K562 (cell line): ENCODE data around the gene HOGA1. TPM values are rescaled to one million over a fixed set of nuclear protein-coding genes. Genes with fewer than 3 reads are reported as not detected.

Source experiments
- ARID3A ChIP-seq: IDR thresholded peaks from 2 replicates; pipeline ENCODE4 v1.6.1; 2012; ENCODE audit warnings: low read depth, low read length, improper control_type of control experiment, borderline replicate concordance
- CBX5 ChIP-seq: IDR thresholded peaks from 2 replicates; pipeline ENCODE4 v1.6.1; 2014; ENCODE audit warnings: low read depth, borderline replicate concordance
- E2F1 ChIP-seq: sonication (generic); formaldehyde crosslinking; IDR thresholded peaks from 2 replicates; pipeline ENCODE4 v1.8.1; 2023; ENCODE audit warnings: mild to moderate bottlenecking, missing genetic modification reagents, moderate library complexity
- LARP7 ChIP-seq: fragments of 450-650 bp; IDR thresholded peaks from 2 replicates; pipeline ENCODE4 v1.6.1; 2016
- MLLT1 ChIP-seq, 2 experiments: fragments of 450-650 bp; IDR thresholded peaks; 2 replicates each; pipeline ENCODE4 v1.6.1; 2016
- MTF1 ChIP-seq: fragments of 250-450 bp; sonication (Bioruptor Pico); IDR thresholded peaks from 2 replicates; pipeline ENCODE4 v1.9.0; 2021; ENCODE audit warnings: moderate library complexity, mild to moderate bottlenecking, inconsistent platforms, borderline replicate concordance
- NFE2 ChIP-seq: IDR thresholded peaks from 2 replicates; pipeline ENCODE4 v1.6.1; 2014; ENCODE audit warnings: antibody characterized with exemption, low read depth
- POLR2H ChIP-seq: IDR thresholded peaks from 2 replicates; pipeline ENCODE4 v1.6.1; 2016; ENCODE audit warnings: missing genetic modification characterization, low read depth, mild to moderate bottlenecking, control low read depth, missing compliant biosample characterization, moderate library complexity
- RBM22 ChIP-seq: fragments of 200-400 bp; formaldehyde crosslinking; IDR thresholded peaks from 2 replicates; pipeline ENCODE4 v1.6.1; 2018; ENCODE audit warnings: low read length, low read depth; ENCODE audit not compliant: poor library complexity, severe bottlenecking
- RFX1 ChIP-seq: fragments of 450-650 bp; IDR thresholded peaks from 2 replicates; pipeline ENCODE4 v1.6.1; 2016; ENCODE audit warnings: mild to moderate bottlenecking, moderate library complexity
- RNF2 ChIP-seq: sonication (generic); IDR thresholded peaks from 2 replicates; pipeline ENCODE4 v1.6.1; 2016
- SMARCA4 ChIP-seq: fragments of 450-650 bp; IDR thresholded peaks from 2 replicates; pipeline ENCODE4 v1.6.1; 2016
- TAL1 ChIP-seq: fragments of 450-650 bp; IDR thresholded peaks from 2 replicates; pipeline ENCODE4 v1.6.1; 2016; ENCODE audit warnings: mild to moderate bottlenecking
- TBP ChIP-seq: optimal IDR thresholded peaks from 2 replicates; pipeline ENCODE3; 2011; ENCODE audit warnings: low read depth, low read length, improper control_type of control experiment
- TEAD4 ChIP-seq, 2 experiments: sonication (generic) in 1 of 2; formaldehyde crosslinking in 1 of 2; IDR thresholded peaks; 2 replicates each; pipeline versions ENCODE4 v1.6.1 to v1.8.0; 2012 to 2022; ENCODE audit warnings: borderline replicate concordance in 1 of 2, inconsistent platforms in 1 of 2, low read length in 1 of 2, mild to moderate bottlenecking in 1 of 2, missing genetic modification reagents in 1 of 2
- ZNF507 ChIP-seq: conservative IDR thresholded peaks from 2 replicates; pipeline ENCODE4 v1.6.1; 2017; ENCODE audit warnings: missing genetic modification characterization, missing compliant biosample characterization
- ZNF639 ChIP-seq, 2 experiments: fragments of 200-800 bp in 1 of 2; sonication (Bioruptor generic) in 1 of 2; sonication (generic) in 1 of 2; formaldehyde crosslinking in 1 of 2; IDR thresholded peaks in 1 of 2; conservative IDR thresholded peaks in 1 of 2; 2 replicates each; pipeline versions ENCODE4 v1.5.0 to v1.6.1; 2016 to 2020; ENCODE audit warnings: missing compliant biosample characterization in 1 of 2, missing genetic modification characterization in 1 of 2, missing genetic modification reagents in 1 of 2
- polyA plus RNA-seq, 8 experiments: library from polyadenylated mRNA; depleted of rRNA in 4 of 8; stranded (reverse) in 5 of 8; unstranded in 3 of 8; fragments of >200 nt; fragmentation: Nextera tagmentation in 2 of 8; fragmentation: Illumina TruSeq in 1 of 8; extraction: Ambion mirVana in 2 of 8; extraction: Trizol in 1 of 8; gene quantifications; 2 replicates each; pipeline versions ENCODE4 v1.2.1 to v1.2.3, GENCODE V29; 2011 to 2014; ENCODE audit warnings: inconsistent platforms in 1 of 8, missing spikeins in 1 of 8
- total RNA-seq, 7 experiments: library from RNA; depleted of rRNA in 6 of 7; stranded (reverse); fragments of >200 nt in 6 of 7; fragmentation: Illumina TruSeq in 2 of 7; extraction: Trizol in 2 of 7; gene quantifications; 2 replicates each; pipeline versions ENCODE4 v1.2.1 to v1.2.3, GENCODE V29; 2011 to 2021; ENCODE audit warnings: low replicate concordance in 1 of 7
- TF ChIP-seq, protein P1 (sequence below): IDR thresholded peaks from 2 replicates; pipeline ENCODE4 v1.6.1; 2011; ENCODE audit not compliant: insufficient read length; ENCODE audit errors: extremely low read depth
- TF ChIP-seq, protein P2 (sequence below), 2 experiments: fragments of 450-650 bp in 1 of 2; sonication (generic) in 1 of 2; formaldehyde crosslinking in 1 of 2; IDR thresholded peaks in 1 of 2; conservative IDR thresholded peaks in 1 of 2; 2 replicates each; pipeline versions ENCODE4 v1.6.1 to v1.8.1; 2016 to 2023; ENCODE audit warnings: mild to moderate bottlenecking in 2 of 2, moderate library complexity in 2 of 2, inconsistent platforms in 1 of 2, missing genetic modification reagents in 1 of 2

Gene HOGA1
- total and polyA plus RNA-seq, 9 of the 15 experiments (the other 6 are each of a cell fraction or from before 2014, with no cell fraction given), result not detected

DNA sequence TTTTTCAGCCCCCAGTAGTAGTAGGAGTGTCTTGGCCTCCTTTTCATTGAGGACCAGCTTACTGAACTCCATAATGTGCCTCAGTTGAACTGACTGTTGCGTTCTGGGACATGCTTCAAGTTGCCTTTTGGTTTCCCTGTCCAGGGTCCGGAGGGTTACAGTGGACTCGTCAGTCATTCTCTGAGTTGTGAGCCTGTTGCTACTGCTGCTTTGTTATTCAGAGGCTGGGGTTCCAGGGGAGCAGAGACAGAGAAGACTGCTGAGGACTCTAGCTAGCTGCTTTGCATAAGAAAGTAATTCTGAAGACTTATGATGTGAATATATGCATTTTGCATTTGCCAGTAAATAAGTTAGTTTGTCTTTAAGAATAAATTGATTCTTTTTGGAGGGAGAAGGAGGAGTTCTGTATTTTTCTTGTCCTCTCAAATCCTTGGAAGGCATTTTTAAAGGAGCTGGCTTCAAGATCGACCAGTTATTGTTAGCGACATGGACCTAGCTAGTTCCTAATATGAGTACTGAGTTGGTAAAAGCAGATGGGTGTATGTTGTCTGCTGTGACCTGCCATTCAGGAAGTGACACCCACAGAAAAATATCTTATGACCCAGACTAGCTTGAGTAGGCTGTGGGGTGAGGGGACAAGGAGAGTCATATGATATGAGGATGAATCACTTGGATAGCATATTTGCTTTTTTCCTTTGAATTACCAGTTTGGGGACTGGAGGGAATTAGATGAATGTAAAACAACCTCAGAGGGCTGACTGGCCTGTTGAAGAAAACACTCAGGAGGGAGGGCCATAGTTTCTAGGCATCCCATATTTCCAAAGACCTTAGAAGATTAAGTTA, 64.6 kb downstream of the HOGA1 start (continued):
- peak; percentile 26; the same call in 1 of the 2 replicates for TF ChIP-seq ARID3A
- TF ChIP-seq ZNF507 (tag), result no peak
- TF ChIP-seq LARP7, result no peak
- peak; percentile 22; the same call in 1 of the 2 replicates for TF ChIP-seq NFE2
- no peak for TF ChIP-seq TBP
- TF ChIP-seq, protein P1, sequence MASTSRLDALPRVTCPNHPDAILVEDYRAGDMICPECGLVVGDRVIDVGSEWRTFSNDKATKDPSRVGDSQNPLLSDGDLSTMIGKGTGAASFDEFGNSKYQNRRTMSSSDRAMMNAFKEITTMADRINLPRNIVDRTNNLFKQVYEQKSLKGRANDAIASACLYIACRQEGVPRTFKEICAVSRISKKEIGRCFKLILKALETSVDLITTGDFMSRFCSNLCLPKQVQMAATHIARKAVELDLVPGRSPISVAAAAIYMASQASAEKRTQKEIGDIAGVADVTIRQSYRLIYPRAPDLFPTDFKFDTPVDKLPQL, result no peak
- 0 out of 2 replicates have a peak, but pooled peaks have one; percentile 33 for TF ChIP-seq RNF2
- 0 out of 2 replicates have a peak, but pooled peaks have one; percentile 27 for TF ChIP-seq POLR2H
- TF ChIP-seq ZNF639 (CRISPR knock-in tag; conservative IDR thresholded peaks at IDR 0.05 in 1 of 2, IDR thresholded peaks at IDR 0.05 in 1 of 2), result peak in 1 of 2 experiments; percentile 63; a peak in 2 of 4 replicates
- peak; percentile 62 for TF ChIP-seq SMARCA4
- TF ChIP-seq MTF1 (CRISPR knock-in tag), result no peak
- TF ChIP-seq, protein P2, sequence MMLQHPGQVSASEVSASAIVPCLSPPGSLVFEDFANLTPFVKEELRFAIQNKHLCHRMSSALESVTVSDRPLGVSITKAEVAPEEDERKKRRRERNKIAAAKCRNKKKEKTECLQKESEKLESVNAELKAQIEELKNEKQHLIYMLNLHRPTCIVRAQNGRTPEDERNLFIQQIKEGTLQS (IDR thresholded peaks at IDR 0.05), result peak; percentile 72
- TF ChIP-seq, protein P2 (CRISPR knock-in tag; conservative IDR thresholded peaks at IDR 0.05), result no peak
- TF ChIP-seq TEAD4 (IDR thresholded peaks at IDR 0.05; ENCODE audit: low read length), result peak; percentile 63
- TF ChIP-seq TEAD4 (CRISPR knock-in tag; IDR thresholded peaks at IDR 0.05; ENCODE audit: borderline replicate concordance), result no peak
- TF ChIP-seq E2F1 (CRISPR knock-in tag), result no peak
- TF ChIP-seq MLLT1 (IDR thresholded peaks at IDR 0.05), result no peak
- 0 out of 2 replicates have a peak, but pooled peaks have one; percentile 34 for TF ChIP-seq TAL1
- no peak for TF ChIP-seq CBX5
- no peak for TF ChIP-seq RBM22
- no peak for TF ChIP-seq RFX1
